Left hindlimb (tissue), 1 donor: ENCODE data around the gene LAGE3.
"Not testable (repeated sequence)": the region's sequence is repeated elsewhere in the genome, so short reads cannot be mapped to it uniquely, and the experiment has no call there.

Experiments used
- DNase-seq: peaks from one replicate; pipeline ENCODE4 v3.0.0-alpha.2; 2018

The LAGE3 gene

GRCh38 chrX:154501423-154501822, 22.3 kb upstream of the LAGE3 start:
- DNase-seq: not testable (repeated sequence)

- not testable (repeated sequence) for DNase-seq
These were observed 17.6 kb upstream of the LAGE3 start for GRCh38 chrX:154496591-154497137.

- no peak for DNase-seq
These were observed 16.4 kb upstream of the LAGE3 start for GRCh38 chrX:154495472-154495922.

GRCh38 chrX:154494715-154495114, 15.6 kb upstream of the LAGE3 start:
- DNase-seq: no peak

- peak; percentile 96 for DNase-seq
These were observed 11.5 kb upstream of the LAGE3 start, which contains the start of gene SLC10A3 for GRCh38 chrX:154490414-154491083. Gene SLC10A3, minus strand, starts transcription at chrX:154490629. Its CDS starts 1,689 bp downstream, at chrX:154488940.

GRCh38 chrX:154490021-154490413, 10.9 kb upstream of the LAGE3 start:
- DNase-seq: no peak

GRCh38 chrX:154489182-154489581, 10.1 kb upstream of the LAGE3 start:
- no peak for DNase-seq

- no peak for DNase-seq
These were observed 9.4 kb upstream of the LAGE3 start for GRCh38 chrX:154488336-154489075.

- no peak for DNase-seq
These were observed 8.6 kb upstream of the LAGE3 start for GRCh38 chrX:154487518-154488290.

- DNase-seq: peak; percentile 72
These were observed 7.5 kb upstream of the LAGE3 start, which contains the start of gene UBL4A for GRCh38 chrX:154486396-154487207. Gene UBL4A, minus strand, starts transcription at chrX:154486615. Its CDS starts 31 bp downstream, at chrX:154486584.

- DNase-seq: no peak
These were observed 6.9 kb upstream of the LAGE3 start for GRCh38 chrX:154486052-154486395.

GRCh38 chrX:154485150-154486051, 6.3 kb upstream of the LAGE3 start:
- DNase-seq: no peak

- no peak for DNase-seq
These were observed 5.4 kb upstream of the LAGE3 start for GRCh38 chrX:154484255-154485149.

GRCh38 chrX:154483325-154483724, 4.2 kb upstream of the LAGE3 start:
- DNase-seq: no peak

- no peak for DNase-seq
These were observed 3.7 kb upstream of the LAGE3 start for GRCh38 chrX:154482786-154483185.

- DNase-seq: no peak
These were observed 3.0 kb upstream of the LAGE3 start for GRCh38 chrX:154481911-154482601.

GRCh38 chrX:154481195-154481594, 2.1 kb upstream of the LAGE3 start:
- no peak for DNase-seq

GRCh38 chrX:154477891-154478477, 1.1 kb downstream of the LAGE3 start:
- DNase-seq: no peak

GRCh38 chrX:154476821-154477220, 2.3 kb downstream of the LAGE3 start:
- no peak for DNase-seq
